ENCODE data around the gene ALKBH4.
A peak's percentile ranks its signal among the peaks of the same experiment; 100 is the strongest.
"Not testable (repeated sequence)": the region's sequence is repeated elsewhere in the genome, so short reads cannot be mapped to it uniquely, and the experiment has no call there.

The ALKBH4 gene

DNA sequence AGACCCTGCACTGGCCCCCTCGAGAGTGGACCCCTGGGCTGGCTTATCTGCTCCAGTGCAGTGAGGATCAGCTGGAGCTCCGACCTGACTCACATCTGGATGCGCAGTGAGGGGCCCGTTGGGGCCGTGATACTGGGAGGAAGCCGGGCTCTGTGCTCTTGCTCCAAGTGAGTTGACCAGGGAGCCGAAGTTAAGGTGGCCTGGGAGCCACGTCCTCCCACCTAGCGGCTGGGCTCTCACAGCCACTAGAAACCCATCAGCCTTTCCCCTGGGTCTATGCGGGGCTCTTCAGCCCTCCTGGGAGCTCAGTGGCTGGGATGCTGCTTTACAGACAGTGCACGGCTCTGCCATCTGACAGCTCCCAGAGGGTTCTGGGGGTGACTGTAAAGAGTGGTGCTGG, 9.1 kb downstream of the ALKBH4 start:
- no peak for DNase-seq (ENCODE audit: low read depth in 3 of 3)

DNA sequence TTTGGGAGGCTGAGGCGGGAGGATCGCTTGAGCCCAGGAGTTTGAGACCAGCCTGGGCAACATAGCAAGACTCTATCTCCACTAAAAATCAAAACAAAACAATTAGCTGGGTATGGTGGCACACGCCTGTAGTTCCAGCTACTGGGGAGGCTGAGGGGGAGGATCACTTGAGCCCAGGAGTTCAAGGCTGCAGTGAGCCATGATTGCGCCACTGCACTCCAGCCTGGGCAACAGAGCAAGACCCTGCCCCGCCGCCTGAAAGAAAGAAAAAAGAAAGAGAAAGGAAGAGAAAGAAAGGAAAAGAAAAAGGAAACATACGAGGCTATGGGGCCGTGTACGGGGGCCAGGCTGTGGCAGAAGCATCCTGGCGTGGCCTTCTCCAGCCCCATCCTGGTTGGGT, 9.7 kb downstream of the ALKBH4 start:
- not testable (repeated sequence) for DNase-seq (ENCODE audit: low read depth in 3 of 3)

DNA sequence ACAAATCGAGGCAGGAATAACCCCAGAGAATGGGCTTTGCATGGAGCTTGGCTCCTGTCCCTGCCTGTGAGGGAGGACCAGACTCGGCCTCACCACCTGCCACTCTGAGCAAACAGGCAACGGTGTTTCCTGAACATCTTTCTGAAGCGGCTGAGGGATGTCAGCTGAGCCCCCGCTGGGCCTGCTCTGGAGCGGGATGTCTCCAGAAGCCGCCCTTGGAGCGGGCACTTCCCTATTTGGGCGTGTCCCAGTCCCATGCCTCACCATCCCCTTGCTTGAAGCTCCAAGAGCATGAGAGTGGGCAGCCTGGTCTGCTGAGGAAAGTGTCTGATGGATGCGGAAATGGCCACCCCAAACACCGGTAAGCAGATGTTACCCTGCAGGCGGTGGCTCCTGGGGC, 10.2 kb downstream of the ALKBH4 start:
- DNase-seq (ENCODE audit: low read depth in 3 of 3): no peak

DNA sequence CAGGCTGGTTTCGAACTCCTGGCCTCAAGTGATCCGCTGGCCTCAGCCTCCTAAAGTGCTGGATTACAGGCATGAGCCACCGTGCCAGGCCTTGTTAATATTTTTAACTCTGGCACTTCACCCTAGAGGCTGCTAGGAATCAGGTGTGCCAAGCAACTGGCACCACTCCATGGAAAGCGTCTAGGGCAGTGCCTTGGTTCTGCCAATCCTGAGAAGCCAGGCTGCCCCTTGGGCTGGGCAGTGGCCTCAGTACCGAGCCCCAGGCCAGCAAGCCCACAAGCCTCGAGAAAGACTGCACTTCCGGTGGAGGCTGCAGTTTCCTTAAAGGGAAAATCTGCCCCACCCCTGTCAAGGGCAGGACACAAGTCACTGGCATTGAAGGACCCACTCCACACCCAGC, 11.3 kb downstream of the ALKBH4 start:
- no peak for DNase-seq (ENCODE audit: low read depth in 3 of 3)

DNA sequence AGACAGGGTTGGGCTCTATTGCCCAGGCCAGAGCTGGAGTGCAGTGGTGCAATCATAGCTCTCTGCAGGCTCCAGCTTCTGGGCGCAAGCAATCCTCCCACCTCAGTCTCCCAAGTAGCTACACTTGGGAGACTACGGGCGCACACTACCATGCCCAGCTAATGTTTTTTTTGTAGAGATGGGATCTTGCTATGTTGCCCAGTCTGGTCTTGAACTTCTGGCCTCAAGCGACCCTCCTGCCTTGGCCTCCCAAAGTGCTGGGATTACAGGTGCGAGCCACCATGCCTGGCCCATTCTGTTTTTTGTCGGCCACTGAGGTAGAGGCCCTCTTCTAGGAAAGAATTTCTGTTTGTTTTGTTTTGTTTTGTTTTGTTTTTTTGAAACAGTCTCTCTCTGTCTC, 12.2 kb downstream of the ALKBH4 start:
- DNase-seq (ENCODE audit: low read depth in 3 of 3): no peak

DNA sequence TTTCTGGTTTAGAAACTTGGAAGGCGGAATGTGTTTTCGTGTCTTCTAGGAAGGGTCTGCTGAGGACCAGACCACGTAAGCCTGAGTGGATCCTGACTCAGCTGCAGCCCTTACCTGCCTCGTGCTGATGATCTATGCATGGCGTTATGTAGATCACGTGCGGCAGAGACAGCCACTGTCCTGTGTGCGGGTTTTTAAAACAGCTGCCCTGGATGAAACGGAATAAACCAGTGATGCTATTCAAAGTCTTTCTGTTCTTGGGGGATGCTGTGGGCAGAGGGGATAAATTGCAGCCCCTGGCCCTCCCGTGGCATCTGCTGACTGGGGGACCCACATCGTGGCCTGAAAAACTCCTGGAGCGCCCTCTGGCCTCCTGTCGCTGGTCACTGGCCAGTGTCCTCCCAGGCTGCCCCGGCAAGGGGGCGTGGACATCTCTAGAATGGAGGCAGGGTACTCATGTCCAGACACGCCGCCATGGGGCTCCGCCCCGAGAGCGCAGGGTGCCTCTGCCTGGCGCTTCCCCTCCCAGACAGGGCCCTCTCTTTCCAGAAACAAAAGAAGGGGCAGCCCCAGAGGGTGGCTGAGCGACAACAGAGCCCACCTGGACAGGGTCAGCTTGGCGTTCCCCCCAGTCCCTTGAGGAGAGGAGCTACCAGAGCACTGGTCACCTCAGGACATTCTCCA, 13.2 kb downstream of the ALKBH4 start:
- DNase-seq (ENCODE audit: low read depth in 3 of 3): no peak

DNA sequence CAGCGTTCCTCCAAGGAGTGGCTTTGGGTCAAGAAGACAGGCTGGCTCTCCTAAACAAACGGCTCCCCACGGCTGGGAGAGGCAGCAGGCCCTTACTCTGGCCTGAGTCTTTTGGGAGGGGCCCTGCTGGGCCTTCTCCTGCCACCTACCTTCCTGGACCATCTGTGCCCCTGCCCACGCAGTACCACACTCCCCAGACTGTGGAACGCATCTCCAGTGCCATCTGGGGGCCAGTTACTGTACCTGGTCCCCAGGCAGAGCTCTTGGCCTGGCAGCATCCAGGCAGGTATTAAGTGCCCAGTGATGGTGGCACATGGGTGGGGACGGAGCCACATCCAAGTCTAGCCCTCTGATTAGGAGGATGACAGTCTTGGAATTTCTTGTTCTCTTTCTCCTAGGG, 14.4 kb downstream of the ALKBH4 start:
- peak in 2 of 3 experiments; percentile 29 to 34 for DNase-seq (ENCODE audit: low read depth in 3 of 3)

DNA sequence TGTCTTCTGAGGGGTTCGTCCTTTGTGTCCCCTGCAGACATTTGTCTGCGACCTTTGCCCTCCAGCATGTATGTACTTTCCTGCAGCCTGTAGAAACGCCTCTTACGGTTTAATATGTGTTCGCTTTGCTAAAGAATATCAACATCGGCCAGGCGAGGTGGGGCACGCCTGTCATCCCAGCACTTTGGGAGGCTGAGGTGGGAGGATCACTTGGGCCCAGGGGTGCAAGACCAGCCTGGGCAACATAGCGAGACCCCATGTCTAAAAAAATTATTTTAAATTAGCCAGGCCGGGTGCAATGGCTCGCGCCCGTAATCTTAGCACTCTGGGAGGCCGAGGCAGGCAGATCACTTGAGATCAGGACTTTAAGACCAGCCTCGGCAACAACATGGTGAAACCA, 15.5 kb downstream of the ALKBH4 start:
- DNase-seq (ENCODE audit: low read depth in 3 of 3): no peak

DNA sequence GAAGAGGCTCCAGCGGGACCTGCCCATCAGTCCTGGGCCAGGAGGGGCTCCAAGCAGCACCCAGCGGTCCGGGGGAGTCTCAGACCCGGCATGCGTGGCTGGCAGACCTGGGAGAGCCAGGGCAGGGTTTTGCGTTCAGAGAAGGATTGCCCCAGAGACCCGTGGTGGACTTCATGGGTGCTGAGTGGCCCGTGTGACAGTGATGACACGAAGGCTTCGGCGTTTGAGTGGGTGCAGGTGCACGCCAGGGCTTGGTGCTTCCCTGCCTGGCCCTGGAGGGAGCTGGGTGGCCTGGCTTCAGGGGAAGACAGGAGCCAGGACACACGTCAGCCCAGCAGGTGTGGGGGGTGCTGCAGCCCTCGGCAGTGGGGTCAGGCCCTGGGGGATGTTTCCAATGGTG, 17.4 kb downstream of the ALKBH4 start:
- no peak for DNase-seq (ENCODE audit: low read depth in 3 of 3)

DNA sequence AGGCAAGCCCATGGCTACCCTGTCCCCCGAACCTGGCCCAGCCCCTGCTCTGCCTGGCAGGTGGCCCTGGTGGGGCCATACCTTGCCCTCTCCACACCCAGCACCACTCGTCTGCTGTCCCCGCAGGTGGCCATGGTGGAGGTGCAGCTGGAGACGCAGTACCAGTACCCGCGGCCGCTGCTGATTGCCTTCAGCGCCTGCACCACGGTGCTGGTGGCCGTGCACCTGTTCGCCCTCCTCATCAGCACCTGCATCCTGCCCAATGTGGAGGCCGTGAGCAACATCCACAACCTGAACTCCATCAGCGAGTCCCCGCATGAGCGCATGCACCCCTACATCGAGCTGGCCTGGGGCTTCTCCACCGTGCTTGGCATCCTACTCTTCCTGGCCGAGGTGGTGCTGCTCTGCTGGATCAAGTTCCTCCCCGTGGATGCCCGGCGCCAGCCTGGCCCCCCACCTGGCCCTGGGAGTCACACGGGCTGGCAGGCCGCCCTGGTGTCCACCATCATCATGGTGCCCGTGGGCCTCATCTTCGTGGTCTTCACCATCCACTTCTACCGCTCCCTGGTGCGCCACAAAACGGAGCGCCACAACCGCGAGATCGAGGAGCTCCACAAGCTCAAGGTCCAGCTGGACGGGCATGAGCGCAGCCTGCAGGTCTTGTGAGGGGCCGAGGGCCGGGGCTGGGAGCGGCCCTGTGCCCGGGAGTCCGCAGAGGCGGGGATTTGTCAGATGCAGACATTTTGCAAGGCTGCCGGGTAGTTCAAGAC, 18.1 kb downstream of the ALKBH4 start:
- DNase-seq (ENCODE audit: low read depth in 3 of 3): no peak

DNA sequence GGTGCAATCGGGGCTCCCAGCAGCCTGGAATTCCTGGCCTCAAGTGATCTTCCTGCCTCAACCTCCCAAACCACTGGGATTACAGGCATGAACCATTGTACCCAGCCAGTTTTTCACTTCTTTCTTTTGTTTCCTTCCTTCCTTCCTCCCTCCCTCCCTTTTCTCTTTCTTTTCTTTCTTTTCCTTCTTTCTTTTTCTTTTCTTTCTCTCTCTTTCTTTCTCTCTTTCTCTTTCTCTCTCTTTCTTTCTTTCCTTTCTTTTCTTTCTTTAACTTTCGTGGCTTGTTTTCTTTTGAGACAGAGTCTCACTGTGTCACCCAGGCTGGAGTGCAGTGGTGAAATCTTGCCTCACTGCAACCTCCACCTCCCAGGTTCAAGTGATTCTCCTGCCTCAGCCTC, 19.0 kb downstream of the ALKBH4 start:
- no peak for DNase-seq (ENCODE audit: low read depth in 3 of 3)

DNA sequence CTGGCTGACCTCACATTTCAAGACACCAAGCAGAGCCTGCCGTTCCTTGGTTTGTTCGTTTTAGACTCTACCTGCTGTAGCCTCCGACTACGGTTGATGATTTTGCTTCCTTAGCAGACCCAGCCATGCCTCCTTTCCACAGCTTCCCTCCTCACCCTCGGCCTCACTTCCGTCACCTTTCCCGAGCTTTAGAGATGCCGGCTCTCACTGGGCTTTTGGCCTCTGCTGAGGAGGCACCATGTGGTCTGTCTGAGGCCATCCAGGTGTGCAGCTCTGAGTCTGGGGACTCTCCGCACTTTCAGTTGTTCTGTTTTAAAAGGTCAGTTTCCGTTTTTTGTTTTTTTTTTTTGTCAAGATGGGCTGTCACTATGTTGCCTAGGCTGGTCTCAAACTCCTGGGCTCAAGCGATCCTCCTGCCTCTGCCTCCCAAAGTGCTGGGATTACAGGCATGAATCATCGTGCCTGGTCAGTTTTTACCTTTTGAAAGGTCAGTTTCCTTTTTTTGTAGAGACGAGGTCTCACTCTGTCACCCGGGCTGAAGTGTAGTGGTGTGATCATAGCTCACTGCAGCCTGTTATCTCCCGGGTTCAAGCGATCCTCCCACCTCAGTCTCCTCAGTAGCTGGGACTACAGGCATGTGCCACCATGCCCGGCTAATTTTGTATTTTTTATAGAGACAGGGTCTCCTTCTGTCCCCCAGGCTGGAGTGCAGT, 19.5 kb downstream of the ALKBH4 start:
- no peak for DNase-seq (ENCODE audit: low read depth in 3 of 3)

DNA sequence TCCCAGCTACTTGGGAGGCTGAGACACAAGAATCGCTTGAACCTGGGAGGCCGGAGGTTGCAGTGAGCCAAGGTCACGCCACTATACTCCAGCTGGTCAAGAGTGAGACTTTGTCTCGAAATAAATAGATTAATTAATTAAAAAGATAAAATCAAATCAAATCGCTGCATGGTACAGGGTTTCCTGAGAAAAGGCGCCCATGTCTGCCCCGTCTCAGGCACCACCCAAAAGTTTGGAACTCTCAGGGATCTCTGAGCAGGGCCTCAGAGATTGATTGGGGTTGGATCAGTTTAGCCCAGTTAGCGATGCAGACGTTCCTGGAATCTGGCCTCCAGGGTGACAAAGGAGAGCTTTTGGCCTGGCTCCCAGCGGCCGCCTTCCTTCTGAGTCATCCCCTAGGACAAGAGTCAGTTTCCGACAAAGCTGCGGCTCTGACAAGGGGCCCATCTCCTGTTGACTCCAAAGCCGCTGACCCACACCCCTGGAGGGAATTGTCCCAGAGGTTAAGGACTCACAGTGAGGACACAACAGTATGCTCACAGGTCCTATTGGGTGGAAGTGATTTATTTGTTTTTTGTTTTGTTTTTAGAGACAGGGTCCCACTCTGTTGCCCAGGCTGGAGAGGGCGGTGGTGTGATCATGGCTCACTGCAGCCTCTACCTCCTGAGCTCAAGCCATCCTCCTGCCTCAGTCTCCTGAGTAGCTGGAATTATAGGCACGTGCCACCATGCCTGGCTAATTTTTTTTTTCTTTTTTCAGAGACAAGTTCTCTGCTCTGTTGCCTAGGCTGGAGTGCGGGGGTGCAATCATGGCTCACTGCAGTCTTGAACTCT, 24.5 kb downstream of the ALKBH4 start:
- no peak for DNase-seq (ENCODE audit: low read depth in 3 of 3)

DNA sequence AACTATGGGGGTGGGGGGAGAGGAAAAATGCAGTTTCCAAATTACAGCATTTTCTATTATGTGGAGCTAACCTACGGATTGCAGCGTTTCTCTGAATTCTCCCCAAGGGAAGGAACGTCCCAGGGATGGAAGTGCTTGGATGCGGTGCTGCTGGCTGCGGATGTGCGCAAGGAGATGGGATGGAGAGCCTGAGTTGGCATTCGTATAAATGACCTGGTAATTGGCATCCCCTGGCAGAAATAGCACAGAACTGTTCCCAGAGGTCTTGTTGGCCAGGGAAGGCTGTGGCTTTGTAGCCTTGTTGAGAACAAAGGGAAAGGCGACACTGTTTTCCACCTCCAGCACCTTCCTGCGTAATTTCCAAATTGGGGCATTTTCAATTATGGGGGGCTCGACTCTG, 28.5 kb downstream of the ALKBH4 start:
- DNase-seq (ENCODE audit: low read depth in 3 of 3): no peak

DNA sequence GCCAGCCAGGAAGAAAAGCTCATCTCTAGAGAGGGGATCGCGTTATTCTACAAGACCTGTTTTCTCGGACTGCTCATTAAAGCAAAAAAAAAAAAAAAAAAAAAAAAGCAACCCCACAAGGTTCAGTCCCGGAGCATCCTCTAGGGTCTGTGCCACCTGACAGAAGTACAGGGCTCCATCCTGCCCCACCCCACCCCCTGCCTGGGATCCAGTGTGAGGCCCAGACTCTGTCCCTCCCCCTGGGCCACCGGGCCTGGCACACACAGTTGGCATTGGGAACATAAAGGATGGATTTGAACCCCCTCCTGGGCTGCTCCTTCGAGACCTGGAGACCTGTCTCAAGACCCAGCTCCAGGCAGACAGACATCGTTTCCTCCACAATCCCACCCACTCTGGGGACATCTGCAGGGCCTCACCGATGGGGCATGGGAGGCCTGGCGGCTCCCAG, 30.6 kb downstream of the ALKBH4 start:
- no peak for DNase-seq (ENCODE audit: low read depth in 3 of 3)

DNA sequence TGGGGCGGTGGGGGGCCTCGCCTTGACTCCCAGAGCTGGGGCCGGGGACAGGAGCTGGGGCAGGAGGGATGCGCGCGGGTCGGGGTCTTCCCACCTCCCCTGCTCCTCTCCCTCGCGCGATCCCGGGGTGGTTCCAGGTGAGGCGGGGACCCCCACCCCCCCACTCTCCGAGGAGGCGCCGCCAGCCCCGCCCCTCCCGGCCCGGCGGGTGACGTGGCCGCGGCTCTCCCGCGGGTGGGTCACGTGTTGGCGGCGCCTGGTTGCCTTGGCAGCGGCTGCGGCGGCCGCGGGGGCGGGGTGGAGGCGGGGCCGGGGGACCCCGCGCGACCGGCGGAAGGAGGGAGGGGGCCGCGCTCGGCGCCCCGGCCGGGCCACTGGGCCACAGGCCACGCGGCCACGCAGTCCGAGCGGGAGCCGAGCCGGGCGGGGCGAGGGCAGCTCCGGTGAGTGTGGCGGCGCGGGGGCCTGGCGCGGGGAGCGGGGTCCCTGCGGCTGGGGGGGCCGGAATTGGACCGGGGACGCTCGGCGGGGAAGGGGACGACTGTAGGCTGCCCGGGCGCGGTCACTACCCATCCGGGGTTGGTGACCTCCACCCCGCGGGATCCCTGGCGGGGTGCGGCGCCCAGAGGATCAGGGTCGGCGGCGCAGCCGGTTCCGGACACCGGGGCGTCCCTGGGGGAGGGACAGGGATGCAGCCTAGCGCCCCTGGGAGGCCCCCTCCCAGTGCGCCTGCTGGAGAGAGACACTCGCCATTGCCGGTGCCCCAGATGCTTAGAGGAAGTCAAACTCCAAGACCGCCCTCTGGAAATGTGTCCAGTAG, 31.2 kb downstream of the ALKBH4 start, which contains the start of gene ORAI2:
TSS of gene ORAI2 (plus strand) at position 357 of the 820 bp plus-strand sequence. CDS start 5,382 bp downstream, outside the sequence.
- DNase-seq (ENCODE audit: low read depth in 3 of 3): peak; percentile 82 to 86 (median 82)

DNA sequence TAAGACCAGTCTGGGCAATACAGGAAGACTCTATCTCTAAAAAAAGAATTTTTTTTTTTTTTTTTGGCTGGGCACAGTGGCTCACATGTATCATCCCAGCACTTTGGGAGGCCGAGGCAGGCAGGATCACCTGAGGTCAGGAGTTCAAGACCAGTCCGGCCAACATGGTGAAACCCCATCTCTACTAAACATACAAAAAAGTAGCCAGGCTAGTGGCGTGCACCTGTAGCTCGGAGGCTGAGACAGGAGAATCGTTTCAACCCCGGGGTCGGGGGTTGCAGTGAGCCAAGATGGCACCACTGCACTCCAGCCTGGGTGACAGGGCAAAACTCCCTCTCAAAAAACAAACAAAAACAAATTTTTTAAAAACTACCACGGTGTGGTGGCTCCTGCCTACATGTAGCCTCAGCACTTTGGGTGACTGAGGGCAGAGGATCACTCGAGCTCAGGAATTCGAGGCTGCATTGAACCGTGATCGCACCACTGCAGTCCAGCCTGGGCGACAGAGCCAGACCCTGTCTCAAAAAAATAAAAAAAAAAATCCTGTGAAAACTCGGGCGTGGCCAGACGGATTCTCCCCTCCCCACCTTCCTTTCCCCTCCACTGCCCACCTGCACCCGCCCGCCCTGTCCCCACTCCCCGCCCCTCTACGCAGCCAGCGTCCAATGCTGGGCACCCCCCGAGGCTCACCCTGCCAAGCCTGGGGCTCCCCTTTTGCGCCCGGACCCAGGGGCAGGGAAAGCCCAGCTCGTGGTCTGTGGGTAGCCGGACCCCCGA, 32.0 kb downstream of the ALKBH4 start:
- DNase-seq (ENCODE audit: low read depth in 3 of 3): no peak

DNA sequence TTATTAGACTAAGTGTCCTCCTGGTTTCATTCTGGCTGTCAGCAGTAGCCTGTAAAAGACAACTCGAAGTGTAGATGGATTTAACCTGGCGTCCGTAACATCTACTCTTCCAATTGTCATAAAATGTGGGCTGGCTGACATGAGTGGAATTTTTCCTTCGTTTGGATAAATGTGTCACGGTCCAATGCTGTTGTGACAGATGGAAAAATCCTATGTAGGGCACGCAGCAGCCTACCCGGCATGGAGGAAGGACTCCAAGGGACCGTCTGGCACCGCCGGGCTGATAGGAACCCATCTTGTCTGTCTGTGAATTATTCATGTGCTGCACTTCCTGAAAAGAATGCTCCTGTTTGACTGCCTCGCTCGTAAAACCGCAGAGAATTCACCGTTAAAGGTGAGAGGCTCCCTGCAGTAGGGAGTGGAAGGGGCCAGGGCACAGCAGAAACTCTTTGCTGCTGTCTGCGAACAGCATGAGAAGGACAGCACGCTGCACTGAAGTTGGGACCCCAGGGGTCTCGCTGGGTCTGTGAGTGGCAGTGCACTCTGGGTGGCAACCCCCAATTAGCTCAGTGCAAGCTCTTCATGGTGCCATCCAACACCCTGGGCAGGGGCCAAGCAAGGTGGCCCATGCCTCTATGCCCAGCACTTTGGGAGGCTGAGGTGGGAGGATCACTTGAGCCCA, 32.9 kb downstream of the ALKBH4 start:
- peak; percentile 25 to 44 (median 38) for DNase-seq (ENCODE audit: low read depth in 3 of 3)

DNA sequence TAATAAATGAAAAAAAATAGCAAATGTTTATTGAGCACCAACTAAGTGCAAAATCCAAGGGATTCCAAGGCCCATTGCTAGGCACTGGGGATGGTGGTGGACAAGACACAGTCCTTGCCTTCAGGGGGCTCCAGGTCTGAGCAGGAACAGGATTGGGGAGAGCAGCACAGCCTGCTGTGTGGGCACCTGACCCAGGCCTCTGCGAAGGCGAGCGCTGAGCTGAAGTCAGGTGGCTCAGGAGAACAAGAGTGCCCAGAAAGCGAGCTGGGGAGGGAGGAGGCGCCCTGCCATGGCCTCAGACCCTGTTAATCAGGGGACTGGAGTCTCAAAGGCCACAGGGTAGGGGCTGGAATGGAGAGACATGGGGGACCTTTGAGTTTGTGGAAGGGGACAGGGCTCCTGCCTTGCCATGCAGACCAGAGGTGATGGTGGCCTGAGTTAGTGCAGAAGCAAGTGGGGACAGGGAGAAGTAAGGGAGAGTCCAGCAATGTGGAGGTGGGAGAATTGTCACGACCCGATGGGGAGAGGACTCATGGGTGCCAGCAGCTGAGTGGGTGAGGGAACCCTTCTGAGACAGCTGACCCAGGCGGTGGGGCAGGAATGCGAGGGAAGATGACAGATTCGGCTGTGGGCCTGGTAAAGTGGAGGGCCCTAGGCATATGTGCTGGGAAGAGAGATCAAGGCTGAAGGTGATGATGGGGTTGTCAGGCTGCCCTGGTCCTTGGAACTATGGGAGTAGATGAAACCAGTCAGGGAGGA, 35.3 kb downstream of the ALKBH4 start:
- no peak for DNase-seq (ENCODE audit: low read depth in 3 of 3)
